Measurements from ENCODE around the gene IQSEC1.

The IQSEC1 gene

DNA sequence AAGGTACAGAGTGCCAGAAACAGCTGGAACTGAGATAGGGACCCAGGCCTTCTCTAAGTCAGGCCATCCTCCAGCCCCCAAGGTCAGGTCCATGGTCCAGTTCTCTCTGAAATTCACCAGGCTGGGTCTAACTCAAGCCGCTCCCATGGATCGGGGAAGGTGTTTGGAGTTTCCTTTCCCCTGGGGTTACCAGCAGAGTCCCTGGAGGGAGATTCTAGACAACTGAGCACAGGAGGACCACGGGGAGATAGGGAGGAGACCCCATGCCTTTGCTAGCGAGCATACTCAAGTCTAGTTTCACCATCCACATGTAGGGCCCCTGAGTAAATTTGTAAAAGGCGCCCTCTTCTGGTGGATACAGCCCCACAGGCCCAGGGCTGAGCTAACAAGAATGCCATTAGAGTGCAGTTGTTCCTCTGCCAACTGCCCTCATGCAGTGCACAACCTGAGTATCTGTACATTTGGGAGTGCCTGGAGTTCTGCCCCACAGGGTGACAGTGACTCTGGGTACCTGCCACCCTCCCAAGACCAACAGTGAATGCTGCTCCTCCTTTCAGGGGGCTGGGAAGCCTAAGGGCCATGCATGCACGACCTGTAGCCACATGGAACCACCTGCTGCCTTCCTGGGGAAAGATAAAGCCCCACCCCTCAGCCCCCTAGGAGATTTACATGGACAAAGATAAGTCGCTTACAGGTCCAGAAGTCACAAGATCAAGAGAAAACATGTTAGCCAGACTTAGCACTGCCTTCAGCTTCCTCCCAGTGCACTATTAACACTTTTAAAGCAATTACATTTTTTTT, 89.0 kb downstream of the IQSEC1 start:
- peak; percentile 23 for DNase-seq (ENCODE audit: low spot score)

DNA sequence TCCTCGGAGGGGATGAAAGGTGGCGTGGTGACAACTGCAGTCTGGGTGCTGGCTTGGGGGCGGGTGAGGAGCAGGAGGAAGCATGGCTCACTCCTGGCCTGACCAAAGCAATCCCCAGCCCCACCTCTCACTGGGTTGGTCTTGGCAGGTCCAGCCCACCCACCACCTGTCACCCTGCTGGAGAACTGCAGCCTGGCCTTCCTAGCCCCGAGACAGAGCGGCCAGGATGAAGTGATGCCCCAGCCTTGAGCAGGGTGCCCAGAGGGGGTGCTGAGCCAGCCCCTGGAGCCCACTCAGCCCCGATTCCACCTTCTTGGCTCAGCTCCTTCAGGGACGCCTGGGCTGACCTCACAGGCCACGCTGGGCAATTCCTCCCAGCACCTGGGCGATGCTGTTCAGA, 89.9 kb downstream of the IQSEC1 start:
- DNase-seq (ENCODE audit: low spot score) = no peak

DNA sequence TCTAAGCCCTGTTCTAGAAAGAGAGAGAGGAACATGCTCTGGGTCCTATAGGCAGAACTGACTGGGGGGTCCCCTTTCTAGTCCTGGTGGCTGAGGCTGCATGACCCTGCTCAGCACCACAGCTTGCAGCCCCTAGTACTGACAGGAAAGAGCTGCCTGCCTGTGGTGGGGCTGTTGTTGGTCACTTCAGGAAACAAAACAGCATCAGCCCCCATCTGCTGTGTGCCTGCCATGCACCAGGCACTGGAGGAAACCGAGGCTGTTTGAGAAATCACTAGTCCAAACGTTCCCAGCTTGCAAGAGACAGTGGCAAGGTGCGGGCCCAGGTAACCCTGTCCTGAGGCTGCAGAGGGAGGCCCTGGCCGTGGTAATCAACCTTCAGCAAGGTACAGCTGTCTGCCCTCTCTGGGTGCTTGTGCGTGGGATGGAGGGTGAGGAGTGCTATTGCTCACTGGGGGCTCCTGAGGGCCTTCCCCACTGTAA, 90.6 kb downstream of the IQSEC1 start:
- no peak for DNase-seq (ENCODE audit: low spot score)

DNA sequence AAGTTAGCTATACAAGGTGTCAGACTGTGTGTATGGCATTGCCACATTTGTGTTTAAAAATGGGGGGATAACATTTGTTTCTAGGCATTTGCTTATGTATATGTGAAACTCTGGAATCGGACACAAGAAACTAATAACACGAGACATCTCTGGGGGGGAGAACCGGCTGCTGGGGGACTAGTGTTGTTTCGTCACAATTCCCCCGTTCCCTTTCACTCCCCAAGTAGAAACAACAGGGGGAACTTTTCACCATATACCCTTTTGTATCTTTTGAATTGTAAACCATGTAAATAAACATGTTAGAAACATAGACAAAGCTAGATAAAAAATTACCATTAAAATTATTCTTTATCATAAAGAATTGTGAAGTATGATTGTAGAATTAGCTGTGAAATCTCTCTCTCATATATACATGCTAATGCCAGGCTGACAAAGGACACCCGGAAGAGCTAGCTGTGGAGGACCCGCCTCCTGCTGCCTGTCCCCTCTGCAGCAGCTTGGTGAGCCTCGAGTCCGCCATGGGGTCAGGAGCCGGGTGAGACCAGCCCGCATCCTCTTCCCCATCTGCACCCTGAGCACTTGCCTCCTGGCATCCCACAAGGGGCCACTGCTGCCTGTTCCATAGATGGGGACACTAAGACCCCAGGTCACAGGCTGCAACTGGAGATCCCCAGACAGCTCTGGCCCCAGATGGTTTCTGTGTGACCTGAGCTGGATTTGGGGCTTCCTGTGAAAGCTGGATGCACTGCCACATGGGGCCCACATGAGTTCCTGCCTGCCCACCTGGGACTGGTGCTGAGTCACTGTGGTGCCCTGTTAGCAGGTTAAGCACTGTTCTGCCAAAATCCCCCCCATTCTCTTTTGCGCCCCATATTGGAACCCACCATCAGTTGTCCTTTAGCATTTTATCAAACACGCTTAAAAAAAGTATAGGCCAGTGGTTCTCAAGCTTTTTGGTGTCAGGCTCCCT, 91.6 kb downstream of the IQSEC1 start:
- no peak for DNase-seq (ENCODE audit: low spot score)

DNA sequence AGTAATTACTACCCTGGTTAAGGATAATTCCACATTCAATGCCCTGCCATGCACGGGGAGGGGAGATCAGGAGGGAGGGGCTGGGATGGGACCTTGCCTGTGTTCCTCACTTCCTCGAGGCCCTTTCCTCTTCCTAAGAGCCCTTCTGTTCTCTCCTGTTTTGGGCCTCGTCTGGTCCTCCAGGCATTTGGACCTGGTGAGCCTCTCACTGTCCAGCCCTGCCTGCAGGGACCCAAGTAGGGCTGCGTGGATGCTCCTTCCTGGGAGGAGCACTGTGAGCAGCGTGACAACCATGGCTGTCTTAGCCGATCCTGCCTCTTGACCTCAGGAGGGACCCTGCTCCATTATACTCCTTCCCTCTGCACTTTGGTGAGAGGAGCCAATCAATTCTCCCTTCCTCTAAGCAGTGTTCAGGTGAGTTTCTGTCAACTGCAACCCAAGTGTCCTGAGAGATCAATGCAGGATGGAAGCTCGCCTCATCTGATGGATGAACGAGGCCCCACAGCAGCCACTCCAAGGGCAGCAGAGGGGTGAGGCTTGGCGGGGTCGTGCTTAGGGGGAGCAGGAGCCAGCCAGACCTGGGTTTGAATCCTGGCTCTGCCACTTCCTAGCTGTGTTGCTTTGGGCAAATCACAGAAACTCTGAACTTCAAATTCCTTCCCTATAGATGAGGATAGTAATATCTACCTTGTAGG, 92.5 kb downstream of the IQSEC1 start:
- DNase-seq (ENCODE audit: low spot score) = no peak

DNA sequence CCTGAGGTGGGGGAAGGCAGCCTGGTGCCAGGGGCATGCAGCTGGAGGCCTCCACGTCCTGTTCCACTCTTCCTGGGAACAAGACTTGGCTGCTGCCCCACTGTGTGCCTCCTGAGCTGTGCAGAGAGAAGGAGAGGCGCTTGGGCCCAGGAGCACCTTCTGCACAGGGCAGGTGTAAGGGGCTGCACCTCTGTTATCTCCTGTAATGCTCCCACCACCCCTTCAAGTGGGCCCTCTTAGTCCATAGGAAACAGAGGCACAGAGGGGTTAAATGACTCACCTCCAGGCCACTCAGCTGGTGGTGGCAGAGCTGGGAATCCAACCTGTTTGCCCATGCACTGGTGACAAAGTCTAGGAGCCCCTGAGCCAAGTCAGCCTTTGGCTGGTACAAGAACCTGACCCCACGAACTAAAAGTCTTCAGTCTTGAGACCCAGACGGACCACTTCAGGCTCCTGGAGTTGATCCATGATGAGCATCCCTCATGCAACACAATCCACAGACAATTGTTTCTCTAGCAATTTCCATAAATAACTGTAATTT, 93.2 kb downstream of the IQSEC1 start:
- DNase-seq (ENCODE audit: low spot score) = no peak

DNA sequence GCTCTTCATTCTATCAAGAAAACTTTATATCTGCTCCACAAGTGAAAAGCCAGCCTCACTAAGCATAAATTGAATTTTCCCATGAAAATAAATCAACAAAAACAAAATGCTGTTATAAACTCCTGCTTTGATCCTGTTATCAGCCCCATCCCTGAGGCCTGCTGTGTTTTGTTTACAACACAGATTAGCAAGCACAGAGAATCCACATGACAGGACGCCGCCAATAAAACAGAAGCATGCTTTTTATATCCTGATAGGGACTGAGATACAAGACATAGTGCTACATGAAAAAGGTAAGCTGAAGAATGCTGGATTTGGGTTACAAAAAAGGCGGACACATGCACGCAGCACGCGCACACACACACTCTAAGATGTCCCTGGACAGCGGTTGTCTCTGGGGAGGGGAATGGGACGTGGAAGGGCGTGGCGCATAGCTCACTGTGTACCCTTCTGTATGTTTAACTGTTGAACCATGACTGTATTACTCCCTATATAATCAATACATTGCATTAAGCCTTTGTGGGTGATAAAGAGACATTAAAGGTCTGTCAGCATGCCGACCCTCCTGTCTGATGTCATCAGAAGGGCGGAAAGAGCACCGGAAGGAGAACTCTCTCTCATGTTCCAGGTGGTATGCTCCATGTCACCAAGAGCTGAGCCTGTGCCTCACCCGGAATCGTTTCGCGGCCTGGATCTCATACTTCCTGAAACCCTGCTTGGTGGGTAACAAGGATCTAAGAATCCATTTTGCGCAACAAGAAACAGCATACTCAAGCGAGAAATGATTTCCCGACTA, 93.9 kb downstream of the IQSEC1 start:
- DNase-seq (ENCODE audit: low spot score) = no peak

DNA sequence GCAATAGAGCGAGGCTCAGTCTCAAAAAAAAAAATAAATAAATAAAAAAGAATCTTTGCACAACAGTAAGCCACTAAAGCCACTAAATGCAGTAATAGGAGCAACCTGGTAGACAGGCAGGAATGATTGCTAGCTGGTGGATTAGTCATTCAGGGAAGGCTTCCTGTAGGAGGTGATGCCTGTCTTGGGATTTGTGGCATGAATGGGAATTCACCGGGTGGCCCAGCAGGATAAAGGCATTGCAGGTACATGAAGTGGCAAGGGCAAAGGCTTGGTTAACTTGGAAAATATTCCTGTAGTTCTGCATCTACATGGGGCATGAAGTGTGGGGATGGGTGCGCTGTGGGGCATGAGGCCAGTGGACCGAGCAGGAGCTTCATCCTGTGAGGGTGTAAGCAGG, 94.5 kb downstream of the IQSEC1 start:
- DNase-seq (ENCODE audit: low spot score) = no peak

DNA sequence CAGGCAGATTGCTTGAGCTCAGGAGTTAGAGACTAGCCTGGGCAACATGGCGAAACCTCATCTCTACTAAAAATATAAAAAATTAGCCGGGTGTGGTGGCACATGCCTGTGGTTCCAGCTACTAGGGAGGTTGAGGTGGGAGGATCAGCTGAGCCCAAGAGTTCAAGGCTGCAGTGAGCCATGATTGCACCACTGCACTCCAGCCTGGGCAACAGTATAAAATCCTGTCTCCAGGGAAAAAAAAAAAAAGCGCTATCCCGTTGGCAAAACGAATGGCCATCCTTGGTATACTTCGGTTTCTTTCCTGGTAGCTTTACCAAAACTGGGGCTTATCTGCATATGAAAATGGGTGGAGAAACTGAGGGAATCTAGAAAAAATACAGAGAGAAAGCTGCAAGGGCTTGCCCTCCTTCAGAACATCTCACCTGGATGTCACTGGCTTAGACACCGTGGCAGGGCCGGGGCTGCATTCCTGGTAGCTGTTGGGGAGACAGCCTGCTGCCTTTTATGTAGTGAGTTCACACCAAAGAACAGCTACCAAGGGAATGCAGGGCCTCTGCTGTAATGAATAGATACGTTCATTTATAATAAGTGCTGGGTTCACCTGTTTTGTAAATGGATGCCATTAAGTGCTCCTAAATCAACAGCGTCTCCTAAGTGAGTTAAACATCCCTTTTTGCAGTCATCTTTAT, 96.0 kb downstream of the IQSEC1 start:
- DNase-seq (ENCODE audit: low spot score) = no peak

DNA sequence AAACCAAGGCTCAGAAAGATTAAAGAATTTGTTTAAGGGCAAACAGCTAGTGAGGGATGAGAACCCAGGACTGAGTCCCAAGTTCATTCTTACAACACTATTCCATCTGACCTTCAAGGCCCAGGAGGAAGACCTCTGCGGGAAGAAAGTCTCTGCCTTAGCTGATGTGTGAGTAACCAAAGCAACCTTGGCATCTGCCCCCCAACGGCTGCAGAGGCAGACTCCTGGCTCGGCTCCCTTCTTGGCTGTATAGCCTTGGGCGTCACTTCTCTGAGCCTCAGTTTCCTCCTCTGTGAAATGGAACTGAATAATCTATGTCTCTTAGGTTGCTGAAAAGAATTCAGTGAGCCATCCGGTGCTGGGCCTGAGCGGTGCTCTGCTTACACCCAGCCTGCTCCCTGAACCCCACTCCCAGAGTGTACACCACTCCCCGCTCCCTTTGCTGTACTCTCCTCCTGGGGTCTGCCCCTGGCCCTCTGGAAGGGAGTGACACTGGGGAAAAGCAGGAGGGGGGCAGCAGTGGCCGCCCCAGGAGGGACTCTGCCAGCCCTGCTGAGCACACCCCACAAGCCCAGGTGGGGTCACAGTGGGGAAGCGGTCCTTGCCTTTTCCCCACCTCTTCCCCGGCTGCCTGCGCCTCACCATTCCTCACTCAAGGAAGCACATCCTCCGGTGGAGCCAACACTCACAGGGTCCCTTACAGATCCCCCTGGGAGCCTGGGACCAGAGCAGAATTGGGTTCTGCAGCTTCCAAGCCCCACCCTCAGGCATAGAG, 97.3 kb downstream of the IQSEC1 start:
- no peak for DNase-seq (ENCODE audit: low spot score)

DNA sequence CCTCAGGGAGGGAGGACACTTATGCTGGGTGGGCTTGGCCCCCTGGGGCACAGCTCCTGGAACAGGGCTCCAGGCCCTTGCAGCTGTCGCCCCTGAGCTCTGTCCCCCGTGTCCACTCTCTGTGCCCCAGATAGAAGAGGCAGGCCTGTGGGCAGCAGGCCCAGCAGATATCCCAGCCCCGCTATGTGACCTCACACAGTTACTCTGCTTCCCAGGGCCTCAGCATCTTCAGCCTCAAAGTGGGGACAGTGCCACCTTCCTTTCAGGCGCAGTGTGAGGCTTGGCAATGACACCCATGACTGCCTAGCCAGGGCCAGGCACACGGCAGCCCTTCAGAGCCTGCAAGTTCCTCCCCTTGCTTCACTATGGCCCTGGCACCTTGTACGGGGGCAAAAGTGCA, 98.4 kb downstream of the IQSEC1 start:
- DNase-seq (ENCODE audit: low spot score) = no peak

DNA sequence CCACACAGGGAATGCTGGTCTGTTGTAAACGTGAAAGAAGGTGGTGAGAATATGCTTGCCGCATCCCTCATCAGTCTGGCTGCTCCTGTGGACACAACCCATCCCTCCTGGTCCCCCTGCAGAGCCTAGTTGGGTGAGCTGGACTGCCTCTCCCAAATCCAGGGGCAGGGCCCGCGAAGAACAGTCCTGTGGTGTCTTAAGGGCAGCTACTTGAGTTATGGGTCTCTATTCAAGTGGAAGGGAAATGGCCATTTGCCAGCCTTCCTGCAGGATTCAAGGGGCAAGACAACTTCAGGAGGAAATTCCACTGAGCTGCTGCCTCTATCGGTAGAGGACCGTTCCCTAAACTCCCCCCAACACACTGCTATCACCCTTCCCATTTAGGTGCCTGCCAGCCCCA, 98.9 kb downstream of the IQSEC1 start:
- no peak for DNase-seq (ENCODE audit: low spot score)

DNA sequence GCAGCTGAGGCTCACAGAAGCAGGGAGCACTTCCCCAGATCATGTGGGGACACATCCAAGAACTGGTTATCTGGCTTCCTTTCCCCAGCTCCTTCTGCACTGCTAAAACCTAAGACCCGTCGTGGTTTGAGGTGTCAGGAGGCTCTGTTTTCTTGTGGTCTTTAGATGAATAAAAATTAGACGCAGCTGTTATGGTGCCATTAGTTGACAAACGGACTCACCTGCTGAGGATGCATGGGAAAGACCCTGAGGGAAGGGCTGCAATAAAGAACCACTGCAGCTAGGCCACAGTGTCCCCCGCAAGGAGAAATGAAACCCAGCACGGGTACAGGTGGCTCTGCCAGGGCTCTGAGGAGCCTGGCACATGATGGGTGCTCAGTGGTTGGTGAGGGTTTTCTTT, 99.4 kb downstream of the IQSEC1 start:
- DNase-seq (ENCODE audit: low spot score) = no peak

DNA sequence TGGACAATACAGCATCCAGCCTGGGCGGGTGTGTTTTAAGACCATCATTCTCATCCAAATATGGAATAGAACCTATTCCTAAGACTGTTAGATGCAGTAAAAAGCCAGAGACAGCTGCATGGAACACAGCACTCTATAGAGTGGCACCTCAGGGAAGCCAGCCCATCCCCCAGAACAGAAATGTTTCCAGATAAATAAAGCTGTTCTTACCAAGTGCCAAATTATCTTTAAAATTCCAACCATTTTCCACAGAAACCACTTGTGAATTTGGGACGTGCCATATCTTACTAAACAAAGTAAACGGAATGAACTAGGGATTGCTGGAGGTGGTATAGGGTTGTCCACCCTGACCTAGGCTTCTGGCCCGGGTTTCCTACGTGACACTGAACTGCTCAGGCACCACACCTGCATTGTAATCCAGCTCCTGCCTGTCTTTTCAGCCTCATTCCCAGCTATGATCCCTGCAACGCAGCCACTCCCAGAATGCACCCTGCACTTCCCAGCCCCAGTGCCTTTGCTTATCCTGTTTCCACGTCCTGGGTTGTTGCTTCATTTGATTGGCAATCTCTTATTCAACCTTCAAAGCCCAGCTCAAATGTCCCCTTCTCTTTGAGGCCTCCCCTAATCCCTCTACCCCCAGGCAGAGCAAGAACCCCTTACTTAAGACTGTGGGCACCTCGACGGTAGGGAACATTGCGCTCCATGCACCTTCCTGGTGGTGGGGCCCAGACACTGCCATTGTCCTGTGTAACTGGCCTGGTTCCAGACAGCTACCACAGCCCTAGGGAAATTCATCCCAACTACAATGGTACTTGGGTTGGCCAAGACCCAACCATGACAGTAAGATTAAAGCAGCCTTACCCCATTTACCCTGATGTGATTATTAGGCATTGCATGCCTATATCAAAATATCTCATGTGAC, 100.2 kb downstream of the IQSEC1 start:
- no peak for DNase-seq (ENCODE audit: low spot score)

DNA sequence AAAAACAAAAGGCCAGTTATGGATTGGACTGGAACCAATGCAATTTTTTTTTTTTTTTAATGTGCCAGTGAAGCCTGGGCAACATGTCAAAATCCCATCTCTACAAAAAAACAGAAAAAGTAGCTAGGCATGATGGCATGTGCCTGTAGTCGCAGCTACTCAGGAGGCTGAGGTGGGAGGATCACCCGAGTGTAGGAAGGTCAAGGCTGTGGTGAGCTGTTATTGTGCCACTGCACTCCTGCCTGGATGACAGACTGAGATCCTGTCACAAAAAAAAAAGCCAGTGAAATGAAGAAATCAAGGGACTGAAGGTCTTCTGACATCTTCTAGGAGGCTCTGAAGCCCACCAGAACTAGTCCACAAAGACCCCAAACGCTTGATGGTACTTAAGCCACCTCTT, 101.2 kb downstream of the IQSEC1 start:
- DNase-seq (ENCODE audit: low spot score) = no peak

DNA sequence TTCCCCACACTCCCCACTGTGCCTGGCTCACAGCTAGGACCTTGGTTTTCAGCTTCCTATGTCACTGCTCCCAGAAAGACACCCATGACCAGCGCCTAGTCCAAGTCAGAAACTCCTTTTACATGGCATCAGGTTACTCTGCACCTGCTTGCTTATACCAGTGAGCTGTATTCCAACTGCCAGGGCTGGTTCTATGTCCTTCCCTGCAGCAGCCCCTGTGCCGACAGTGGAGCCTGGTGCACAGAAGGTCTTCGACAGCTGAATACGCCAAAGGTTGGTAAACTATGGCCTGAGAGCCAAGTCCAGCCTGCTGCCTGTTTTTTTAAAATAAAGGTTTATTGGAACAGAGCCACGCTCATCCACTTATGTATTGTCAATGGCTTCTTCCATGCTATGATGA, 102.5 kb downstream of the IQSEC1 start:
- DNase-seq (ENCODE audit: low spot score) = no peak

DNA sequence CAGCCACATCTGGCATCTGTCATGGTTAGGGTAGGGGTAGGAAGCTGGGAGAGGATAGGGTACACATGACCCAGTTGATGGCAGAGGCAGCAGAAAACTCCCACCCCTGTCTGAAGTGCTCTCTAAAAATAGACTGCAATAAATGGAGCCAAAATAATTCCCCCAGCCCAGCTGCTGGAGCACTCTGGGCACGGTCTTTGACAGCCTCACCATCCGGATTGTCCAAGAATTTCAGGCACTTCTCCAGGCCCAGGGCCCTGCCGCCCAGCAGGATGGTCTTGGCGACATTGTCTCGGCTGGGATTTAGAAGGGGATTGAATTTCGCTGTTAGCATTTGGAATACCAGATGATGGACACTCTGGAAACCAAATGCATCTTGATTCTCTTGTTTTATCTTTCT, 103.7 kb downstream of the IQSEC1 start:
- no peak for DNase-seq (ENCODE audit: low spot score)

DNA sequence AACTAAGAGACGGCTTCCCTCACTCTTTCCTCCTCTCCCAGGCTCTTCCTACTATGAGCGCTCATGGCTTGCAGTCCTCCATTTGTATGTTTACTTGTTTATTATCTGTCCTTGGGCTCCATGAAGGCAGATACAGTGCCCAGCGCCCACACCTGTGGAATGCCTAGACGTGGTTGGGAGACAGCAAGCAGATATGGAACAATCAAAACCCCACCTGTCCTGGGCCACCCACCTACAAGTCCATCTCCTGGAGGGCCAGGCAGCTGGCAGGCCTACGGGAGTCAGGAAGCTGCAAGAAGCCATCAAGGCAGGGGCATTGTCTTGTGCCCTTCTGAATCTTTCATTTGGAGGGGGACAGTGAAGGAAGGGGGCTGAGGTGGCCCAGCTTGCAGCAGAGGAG, 104.7 kb downstream of the IQSEC1 start:
- DNase-seq (ENCODE audit: low spot score) = no peak
